PC-3 (cell line): ENCODE measurements around the gene HRH3. TPM values are rescaled to one million over a fixed set of nuclear protein-coding genes. Genes with fewer than 3 reads are reported as not detected.

Source experiments
- ATAC-seq: fragments of 200-7000 bp; cut with Tn5 transposase; 2 replicates; pipeline ENCODE4 v1.9.1; 2020; ENCODE audit warnings: mild to moderate bottlenecking, moderate library complexity
- BruUV-seq: library from RNA; stranded (reverse); fragments of 400-500 nt; replicated peaks from 2 replicates; lab custom pipeline; 2021; lab: Mats Ljungman, UMichigan
- CTCF ChIA-PET: fragments of 300-600 bp; sonication (Branson Sonifier 250); formaldehyde crosslinking; loops from one replicate; lab custom pipeline; 2022; ENCODE audit warnings: antibody characterized with exemption; lab: Charles Lee
- POLR2A ChIA-PET: fragments of 300-600 bp; sonication (Branson Sonifier 250); formaldehyde crosslinking; loops from one replicate; lab custom pipeline; 2022; ENCODE audit warnings: antibody characterized with exemption; ENCODE audit not compliant: unreplicated experiment; lab: Charles Lee
- DNase-seq: peaks from one replicate; pipeline ENCODE4 v3.0.0-alpha.2; 2015
- H2AFZ ChIP-seq: fragments of 300-600 bp; sonication (generic); 2 replicates; pipeline ENCODE4 v1.6.0; 2016; ENCODE audit warnings: antibody characterized with exemption, low read length
- H3F3A ChIP-seq: fragments of 300-600 bp; sonication (generic); one replicate; pipeline ENCODE4 v1.6.0; 2017; ENCODE audit warnings: antibody characterized with exemption, low read length, control low read depth, mild to moderate bottlenecking; ENCODE audit not compliant: unreplicated experiment
- H3K27ac ChIP-seq: fragments of 300-600 bp; sonication (generic); 2 replicates; pipeline ENCODE4 v1.5.1; 2016; ENCODE audit warnings: mild to moderate bottlenecking, low read length
- H3K27me3 ChIP-seq: fragments of 300-600 bp; sonication (generic); 2 replicates; pipeline ENCODE4 v1.6.1; 2016; ENCODE audit warnings: low read length, mixed read lengths
- H3K36me3 ChIP-seq: fragments of 300-600 bp; sonication (generic); 2 replicates; pipeline ENCODE4 v1.6.1; 2016; ENCODE audit warnings: low read depth, mixed run types, low read length, mixed read lengths
- H3K4me1 ChIP-seq: fragments of 300-600 bp; sonication (generic); 2 replicates; pipeline ENCODE4 v1.5.1; 2016; ENCODE audit warnings: low read length; ENCODE audit not compliant: insufficient read depth
- H3K4me2 ChIP-seq: fragments of 300-600 bp; sonication (generic); 2 replicates; pipeline ENCODE4 v1.6.0; 2016; ENCODE audit warnings: low read length
- H3K4me3 ChIP-seq: fragments of 300-600 bp; sonication (generic); 2 replicates; pipeline ENCODE4 v1.5.1; 2016; ENCODE audit warnings: mild to moderate bottlenecking, low read length, mixed read lengths
- H3K79me2 ChIP-seq: fragments of 300-600 bp; sonication (generic); 2 replicates; pipeline ENCODE4 v1.6.1; 2017; ENCODE audit warnings: low read length, mixed read lengths
- H3K9ac ChIP-seq: fragments of 300-600 bp; sonication (generic); 2 replicates; pipeline ENCODE4 v1.6.0; 2016; ENCODE audit warnings: mild to moderate bottlenecking, low read length
- H3K9me2 ChIP-seq: fragments of 300-600 bp; sonication (generic); replicated peaks from 2 replicates; pipeline ENCODE4 v1.6.1; 2016; ENCODE audit warnings: mixed run types, low read length, mixed read lengths
- H3K9me3 ChIP-seq: fragments of 300-600 bp; sonication (generic); 2 replicates; pipeline ENCODE4 v1.6.1; 2016; ENCODE audit warnings: low read length, mixed read lengths
- H4K20me1 ChIP-seq: fragments of 300-600 bp; sonication (generic); 2 replicates; pipeline ENCODE4 v1.6.1; 2016; ENCODE audit warnings: low read length, mixed read lengths
- CTCF ChIP-seq: fragments of 300-600 bp; sonication (generic); conservative IDR thresholded peaks from 2 replicates; pipeline ENCODE4 v1.5.1; 2017; ENCODE audit warnings: antibody characterized with exemption, low read depth, mild to moderate bottlenecking, low read length
- EZH2 ChIP-seq: fragments of 300-600 bp; sonication (generic); IDR thresholded peaks from one replicate; pipeline ENCODE4 v1.6.1; 2017; ENCODE audit warnings: antibody characterized with exemption, mild to moderate bottlenecking, low read length; ENCODE audit not compliant: unreplicated experiment
- EZH2phosphoT487 ChIP-seq: fragments of 300-600 bp; sonication (generic); IDR thresholded peaks from 2 replicates; pipeline ENCODE4 v1.6.1; 2018; ENCODE audit warnings: mild to moderate bottlenecking, antibody characterized with exemption, low read length, borderline replicate concordance
- intact Hi-C: fragments of 100-400 bp; cut with micrococcal nuclease; formaldehyde crosslinking; loops from 2 replicates; pipeline ENCODE4 v1.9.0; 2023
- total RNA-seq: library from RNA; depleted of rRNA; stranded (reverse); fragments of >200 nt; gene quantifications from 2 replicates; pipeline ENCODE4 v1.2.3, GENCODE V29; 2014

The HRH3 gene
- total RNA-seq, 1 experiment from 2014 or later, result not detected

- Histone ChIP-seq H3K79me2 (0 out of 2 replicates have a peak, but pooled peaks cover 6% of the 10 kb centered on the region), H4K20me1 (no peaks in the 10 kb centered on the region), H2AFZ (no peak overlapping the region), H3K36me3 (peaks cover 52% of the 10 kb centered on the region), H3K4me3 (no peak overlapping the region), H3K9ac (no peak overlapping the region), H3K4me1 (peaks cover 9% of the 10 kb centered on the region; the same call in 1 of the 2 replicates), H3K9me3 (no peaks in the 10 kb centered on the region), H3K27me3 (no peaks in the 10 kb centered on the region), H3K9me2 (no peaks in the 10 kb centered on the region), H3F3A (no peaks in the 10 kb centered on the region), H3K4me2 (no peak overlapping the region), H3K27ac (no peak overlapping the region)
- no peak for TF ChIP-seq CTCF
- no peak for TF ChIP-seq EZH2
- no peak for TF ChIP-seq EZH2phosphoT487
- intact Hi-C loops, result no loop called here
- DNase-seq (no peak), ATAC-seq (no peak)
- BruUV-seq, result no TSS peak
- ChIA-PET POLR2A (no interaction called here), CTCF (no interaction called here)
Observed at GRCh38 chr20:62262064-62262463, 42.0 kb upstream of the HRH3 start.

- H3K9me2 ChIP-seq, result no peaks in the 10 kb centered on the region
- no peak overlapping the region for H3K4me2 ChIP-seq
- DNase-seq, result no peak
- H3K27ac ChIP-seq, result no peak overlapping the region
- peaks cover 20% of the 10 kb centered on the region for H3K79me2 ChIP-seq
- POLR2A ChIA-PET, result no interaction called here
- no TSS peak for BruUV-seq
- H2AFZ ChIP-seq, result no peak overlapping the region
- no peaks in the 10 kb centered on the region for H3F3A ChIP-seq
- H3K4me3 ChIP-seq, result no peak overlapping the region
- no peaks in the 10 kb centered on the region for H3K9me3 ChIP-seq
- peaks cover 30% of the 10 kb centered on the region for H3K36me3 ChIP-seq
- no peak for ATAC-seq
- no peaks in the 10 kb centered on the region for H4K20me1 ChIP-seq
- CTCF ChIA-PET, result no interaction called here
- no peaks in the 10 kb centered on the region for H3K27me3 ChIP-seq
- no peak overlapping the region for H3K9ac ChIP-seq
- TF ChIP-seq EZH2phosphoT487 (no peak), CTCF (no peak), EZH2 (no peak)
- intact Hi-C loops, result no loop called here
- peaks cover 9% of the 10 kb centered on the region; the same call in 1 of the 2 replicates for H3K4me1 ChIP-seq
Observed at GRCh38 chr20:62259294-62259565, 39.2 kb upstream of the HRH3 start.

- Histone ChIP-seq H3K79me2 (peaks cover 24% of the 10 kb centered on the region), H3K4me3 (no peak overlapping the region), H3K36me3 (peaks cover 26% of the 10 kb centered on the region), H3K27ac (no peak overlapping the region), H3F3A (no peaks in the 10 kb centered on the region), H2AFZ (no peak overlapping the region), H3K9me3 (no peaks in the 10 kb centered on the region), H3K27me3 (no peaks in the 10 kb centered on the region), H3K4me2 (no peak overlapping the region), H4K20me1 (no peaks in the 10 kb centered on the region), H3K4me1 (peaks cover 9% of the 10 kb centered on the region; the same call in 1 of the 2 replicates), H3K9ac (no peak overlapping the region), H3K9me2 (no peaks in the 10 kb centered on the region)
- ATAC-seq, result peak; percentile 98
- no peak for TF ChIP-seq EZH2phosphoT487
- no peak for TF ChIP-seq EZH2
- no peak for TF ChIP-seq CTCF
- peak; percentile 47 for DNase-seq
- BruUV-seq, result TSS peak; percentile 5
- POLR2A ChIA-PET, result no interaction called here
- CTCF ChIA-PET, result no interaction called here
- intact Hi-C loops, result no loop called here
Observed at GRCh38 chr20:62258499-62259293, 38.6 kb upstream of the HRH3 start.
